GM20431 (cell line): Measurements from ENCODE around the gene ATR.
"Not testable (repeated sequence)": the region's sequence is repeated elsewhere in the genome, so short reads cannot be mapped to it uniquely, and the experiment has no call there.

Experiments
- in situ Hi-C: fragments of 300-500 bp; cut with MseI, MboI; formaldehyde crosslinking; loops from one replicate; pipeline ENCODE4 v1.15.0; 2020; ENCODE audit warnings: low sequenced_read_pairs; ENCODE audit not compliant: unreplicated experiment

The ATR gene

DNA sequence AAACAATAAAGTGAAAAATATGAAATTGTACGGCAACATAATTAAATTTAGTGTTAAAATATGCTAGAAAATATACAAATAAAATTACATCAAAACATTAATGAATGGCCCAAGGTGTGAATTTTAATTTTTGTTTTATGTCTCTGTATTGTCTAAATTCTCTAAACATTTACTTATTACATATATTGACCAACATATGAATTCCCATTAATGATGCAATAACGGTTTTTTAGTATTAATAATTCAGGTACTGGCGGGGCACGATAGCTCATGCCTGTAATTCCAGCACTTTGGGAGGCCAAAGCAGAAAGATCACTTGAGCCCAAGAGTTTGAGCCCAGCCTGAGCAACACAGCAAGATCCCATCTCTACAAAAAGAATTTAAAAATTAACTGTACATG is 110.1 kb downstream of the ATR start:
- in situ Hi-C loops, result no loop called here

DNA sequence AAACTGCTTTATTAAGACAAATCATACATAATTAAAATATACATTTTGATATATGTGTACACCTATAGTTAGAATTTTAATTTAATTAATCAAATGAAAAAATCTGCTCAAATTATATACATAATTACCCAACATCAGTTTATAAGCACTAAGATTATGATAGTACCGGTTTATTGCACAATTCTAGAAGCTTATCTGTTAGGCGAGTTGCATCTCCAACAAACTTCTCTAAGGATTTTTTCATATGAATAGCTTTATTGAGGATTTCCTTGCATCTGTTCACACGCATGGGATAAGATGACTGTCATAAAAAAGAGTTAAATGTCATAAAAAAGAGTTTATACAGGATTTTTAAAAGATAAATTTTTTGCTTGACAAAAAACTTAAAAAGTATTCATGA is 110.8 kb downstream of the ATR start:
- in situ Hi-C loops, result no loop called here

DNA sequence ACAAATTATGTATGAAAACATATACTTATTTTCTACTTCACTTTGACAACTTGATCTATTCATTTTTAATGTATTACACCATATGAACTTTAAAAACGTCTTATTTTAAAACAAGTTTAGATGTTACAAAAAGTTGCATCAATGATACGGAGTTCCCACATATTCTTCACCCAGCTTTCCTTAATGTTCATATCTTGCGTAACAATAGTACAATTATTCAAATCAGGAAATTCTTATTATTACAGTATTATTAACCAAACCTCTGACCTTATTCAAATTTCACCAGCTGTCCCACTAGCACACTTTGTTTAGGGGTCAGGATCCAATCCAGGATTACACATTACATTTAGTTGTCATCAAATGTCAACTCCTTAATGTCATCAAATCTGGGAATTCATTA is 117.8 kb downstream of the ATR start:
- in situ Hi-C loops, result no loop called here

DNA sequence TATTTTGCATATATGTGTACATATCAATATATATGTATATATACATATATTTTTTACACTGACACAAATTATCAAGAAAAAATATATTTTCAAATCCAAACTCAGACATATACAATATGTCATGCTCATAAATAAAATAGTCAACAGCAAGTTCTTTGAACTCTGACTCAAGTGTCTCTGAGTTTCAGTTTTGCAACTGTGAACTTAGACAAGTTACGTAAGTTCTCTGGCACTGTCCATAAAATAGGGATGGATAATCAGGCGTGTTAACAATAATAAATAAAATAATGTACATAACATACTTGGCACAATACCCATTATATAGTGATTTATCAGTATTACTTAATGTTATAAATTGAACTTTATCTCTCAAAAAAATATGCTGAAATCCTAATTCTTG is 118.6 kb downstream of the ATR start:
- in situ Hi-C loops, result no loop called here

DNA sequence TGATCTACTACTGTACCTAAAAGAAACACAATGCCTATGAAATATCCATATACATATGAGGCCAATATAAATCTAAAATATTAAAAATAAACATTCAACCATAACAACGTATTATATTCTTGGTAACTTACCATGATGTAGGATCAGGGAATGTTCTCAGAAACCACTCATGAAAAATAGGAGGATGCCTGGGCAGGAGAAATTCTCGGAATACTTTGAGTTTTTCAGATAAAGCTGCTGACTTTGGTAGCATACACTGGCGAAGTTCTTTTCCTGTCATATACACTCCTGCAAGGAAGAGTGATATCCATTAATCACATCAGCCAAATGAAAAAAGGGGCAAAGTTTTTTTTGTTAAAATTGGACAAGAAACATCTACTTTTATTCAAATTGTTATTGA is 119.4 kb downstream of the ATR start:
- in situ Hi-C loops, result no loop called here

DNA sequence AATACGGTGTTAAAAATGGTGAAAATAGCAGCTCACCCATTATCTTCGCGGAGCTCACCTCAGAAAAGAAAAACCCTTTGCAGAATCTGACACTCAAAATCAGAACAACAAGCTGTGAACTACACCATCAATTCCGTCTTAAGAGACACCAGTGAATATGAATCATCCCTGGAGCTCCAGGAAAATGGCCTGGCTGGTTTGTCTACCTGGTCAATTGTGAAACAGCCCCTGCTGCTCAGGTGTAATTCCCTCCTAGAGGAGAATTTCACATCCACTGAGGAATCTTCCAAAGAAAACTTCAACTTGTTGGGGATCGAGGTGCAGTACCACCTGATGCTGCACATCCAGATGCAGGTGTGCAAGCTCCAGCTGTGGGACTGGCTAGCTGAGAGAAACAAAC is 127.7 kb downstream of the ATR start:
- in situ Hi-C loops, result no loop called here

DNA sequence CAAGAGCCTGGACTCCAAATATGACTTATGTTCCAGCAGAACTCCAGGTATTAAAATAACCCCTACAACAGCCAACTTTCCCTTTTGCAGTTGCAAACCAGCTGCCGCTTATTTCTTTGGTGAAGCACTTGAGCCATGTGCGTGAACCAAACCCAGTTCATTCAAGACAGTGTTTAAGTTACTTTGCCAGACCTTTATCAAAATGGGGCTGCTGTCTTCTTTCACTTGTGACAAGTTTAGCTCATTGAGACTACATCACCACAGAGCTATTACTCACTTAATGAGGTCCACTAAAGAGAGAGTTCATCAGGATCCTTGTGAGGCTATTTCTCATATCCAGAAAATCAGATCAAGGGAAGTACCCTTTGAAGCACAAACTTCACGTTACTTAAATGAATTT is 128.3 kb downstream of the ATR start:
- in situ Hi-C loops, result no loop called here

DNA sequence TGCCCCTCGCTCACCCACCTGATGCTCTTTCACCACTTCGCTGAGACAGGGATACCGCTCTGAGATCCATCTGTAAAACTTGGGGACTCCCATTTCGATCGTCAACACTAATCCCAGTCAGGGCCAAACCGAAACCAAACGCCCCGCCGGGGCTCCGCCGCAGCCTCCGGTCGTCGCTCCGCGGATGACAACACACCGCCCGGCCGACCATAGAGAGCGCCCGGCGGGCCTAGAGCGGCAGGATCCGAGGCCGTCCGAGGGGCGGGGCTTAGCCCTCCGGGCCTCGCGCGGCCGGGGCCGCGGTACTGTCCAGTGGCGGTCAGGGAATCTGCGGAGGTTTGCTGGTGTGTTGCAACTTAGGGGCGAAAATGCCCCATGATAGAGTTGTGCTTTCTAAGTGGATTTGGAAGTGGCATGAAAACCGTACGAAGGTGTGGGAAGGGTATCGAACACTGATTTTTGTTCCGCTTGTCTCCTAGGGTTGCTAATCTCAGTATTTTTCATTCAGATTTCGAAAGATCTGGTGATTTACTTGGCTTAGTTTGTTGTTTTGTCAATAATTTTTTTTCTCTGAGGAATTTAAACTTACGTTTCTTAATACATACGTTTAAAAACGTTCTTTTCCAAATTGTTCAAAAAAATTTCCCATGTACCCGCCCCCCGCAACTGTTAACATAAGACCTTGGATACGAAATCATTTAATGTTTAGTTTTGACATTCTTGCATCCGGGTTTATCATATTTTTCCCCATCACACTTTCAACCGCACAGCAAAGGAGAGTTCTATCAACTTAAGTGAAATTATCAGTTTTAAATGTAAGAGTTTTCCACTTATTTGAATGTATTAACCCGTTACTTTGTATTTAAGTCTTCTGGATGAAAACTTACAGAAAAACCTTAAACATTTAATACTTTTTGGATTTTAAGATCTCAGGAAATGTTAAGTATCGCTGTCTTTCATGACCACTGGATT is 130.4 kb downstream of the ATR start, which contains the start of gene XRN1:
Gene XRN1 (minus strand): TSS at position 186 of the 972 bp plus-strand sequence. CDS start 93 bp downstream, at position 93.
- in situ Hi-C loops, result no loop called here

DNA sequence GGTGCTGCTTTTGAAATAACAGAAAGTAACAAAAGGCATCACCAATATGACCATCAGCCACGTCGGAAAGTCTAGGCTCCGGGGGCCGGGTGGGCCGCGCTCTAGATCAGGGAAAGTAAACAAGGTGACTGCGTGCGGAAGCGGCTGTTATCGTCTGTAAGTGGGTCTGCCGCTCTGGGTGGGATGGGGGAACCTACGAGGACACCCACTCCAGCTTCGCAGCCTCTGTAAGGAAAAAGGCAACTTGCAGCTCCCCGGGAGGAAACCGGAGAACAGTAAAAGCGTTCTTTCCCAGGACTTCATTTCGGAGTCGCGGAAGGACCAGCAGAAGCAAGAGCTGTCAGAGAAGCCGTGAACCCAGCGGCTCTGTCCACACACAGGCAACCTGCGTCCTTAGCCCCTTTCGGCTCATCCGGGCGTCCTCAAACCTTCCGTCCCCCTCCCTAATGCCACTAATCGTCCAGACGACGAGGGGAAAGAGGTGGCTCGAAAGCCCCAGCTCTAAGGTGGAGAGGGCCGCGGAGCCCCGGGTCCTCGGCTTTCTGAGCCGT is 131.2 kb downstream of the ATR start:
- in situ Hi-C loops, result no loop called here

DNA sequence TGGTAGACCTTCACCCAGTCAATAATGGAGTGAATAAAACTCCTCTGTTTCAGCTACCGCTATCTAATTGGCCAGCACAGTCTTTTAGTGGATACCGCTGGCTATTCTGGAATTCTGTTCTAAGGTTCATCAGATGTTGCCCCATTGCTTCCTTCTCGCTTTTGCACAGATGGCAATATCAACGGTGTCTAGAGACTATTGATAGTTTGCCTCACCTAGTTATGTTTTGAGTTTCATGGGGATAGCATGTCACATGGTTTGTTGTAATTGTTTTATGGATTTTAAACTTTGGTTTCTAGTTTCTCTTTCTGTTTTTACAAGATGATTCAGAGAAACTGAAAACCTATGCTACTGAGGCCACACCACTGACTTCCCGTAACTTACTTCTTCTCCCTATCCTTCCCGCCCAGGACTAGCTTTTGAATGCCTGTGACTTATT is 132.7 kb downstream of the ATR start:
- in situ Hi-C loops, result no loop called here

DNA sequence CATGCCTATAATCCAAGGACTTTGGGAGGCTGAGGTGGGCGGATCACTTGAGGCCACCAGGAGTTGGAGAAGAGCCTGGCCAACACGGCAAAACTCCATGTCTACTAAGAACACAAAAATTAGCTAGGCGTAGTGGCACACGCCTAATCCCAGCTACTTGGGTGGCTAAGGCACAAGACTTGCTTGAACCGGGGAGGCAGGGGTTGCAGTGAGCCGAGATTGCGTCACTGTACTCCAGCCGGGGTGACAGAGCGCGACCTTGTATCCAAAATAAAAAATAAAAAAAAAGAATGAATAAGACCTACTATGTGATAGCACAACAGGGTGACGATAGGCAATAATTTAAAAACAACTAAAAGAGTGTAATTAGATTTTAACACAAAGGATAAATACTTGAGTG is 134.2 kb downstream of the ATR start:
- in situ Hi-C loops, result no loop called here

DNA sequence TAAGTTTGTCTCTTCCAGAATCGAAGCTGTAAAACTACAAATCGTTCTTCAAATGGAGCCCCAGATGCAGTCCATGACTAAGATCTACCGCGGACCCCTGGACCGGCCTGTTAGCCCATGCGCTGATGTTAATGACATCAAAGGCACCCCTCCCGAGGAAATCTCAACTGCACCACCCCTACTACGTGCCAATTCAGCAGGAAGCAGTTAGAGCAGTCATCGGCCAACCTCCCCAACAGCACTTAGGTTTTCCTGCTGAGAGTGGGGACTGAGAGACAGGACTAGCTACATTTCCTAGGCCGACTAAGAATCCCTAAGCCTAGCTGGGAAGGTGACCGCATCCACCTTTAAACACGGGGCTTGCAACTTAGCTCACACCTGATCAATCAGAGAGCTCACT is 135.5 kb downstream of the ATR start:
- in situ Hi-C loops, result not testable (repeated sequence)

DNA sequence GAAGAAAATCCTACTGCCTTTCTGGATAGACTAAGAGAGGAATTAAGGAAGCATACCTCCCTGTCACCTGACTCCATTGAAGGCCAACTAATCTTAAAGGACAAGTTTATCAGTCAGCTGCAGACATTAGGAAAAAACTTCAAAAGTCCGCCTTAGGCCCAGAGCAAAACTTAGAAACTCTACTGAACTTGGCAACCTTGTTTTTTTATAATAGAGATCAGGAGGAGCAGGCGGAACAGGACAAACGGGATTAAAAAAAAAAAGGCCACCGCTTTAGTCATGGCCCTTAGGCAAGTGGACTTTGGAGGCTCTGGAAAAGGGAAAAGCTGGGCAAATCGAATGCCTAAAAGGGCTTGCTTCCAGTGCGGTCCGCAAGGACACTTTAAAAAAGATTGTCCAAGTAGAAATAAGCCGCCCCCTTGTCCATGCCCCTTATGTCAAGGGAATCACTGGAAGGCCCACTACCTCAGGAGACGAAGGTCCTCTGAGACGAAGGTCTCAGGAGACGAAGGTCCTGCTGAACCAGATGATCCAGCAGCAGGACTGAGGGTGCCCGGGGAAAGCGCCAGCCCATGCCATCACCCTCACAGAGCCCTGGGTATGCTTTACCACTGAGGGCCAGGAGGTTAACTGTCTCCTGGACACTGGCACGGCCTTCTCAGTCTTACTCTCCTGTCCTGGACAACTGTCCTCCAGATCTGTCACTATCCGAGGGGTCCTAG is 138.9 kb downstream of the ATR start:
- in situ Hi-C loops, result not testable (repeated sequence)

DNA sequence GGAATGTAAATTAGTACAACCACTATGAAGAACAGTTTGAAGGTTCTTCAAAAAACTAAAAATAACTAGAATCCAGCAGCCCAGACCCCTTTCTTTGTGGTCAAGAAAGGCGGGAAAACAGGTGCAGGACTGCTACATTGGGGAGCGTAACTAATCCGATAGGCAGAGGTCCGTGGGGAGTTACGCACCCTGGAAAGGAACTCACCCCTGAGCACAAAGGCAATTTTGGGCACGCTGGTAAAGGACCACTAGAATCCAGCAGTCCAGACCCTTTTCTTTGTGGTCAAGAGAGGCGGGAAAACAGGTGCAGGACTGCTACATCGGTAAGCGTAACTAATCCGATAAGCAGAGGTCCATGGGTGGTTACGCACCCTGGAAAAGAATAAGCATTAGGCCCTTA is 140.4 kb downstream of the ATR start:
- in situ Hi-C loops, result not testable (repeated sequence)

DNA sequence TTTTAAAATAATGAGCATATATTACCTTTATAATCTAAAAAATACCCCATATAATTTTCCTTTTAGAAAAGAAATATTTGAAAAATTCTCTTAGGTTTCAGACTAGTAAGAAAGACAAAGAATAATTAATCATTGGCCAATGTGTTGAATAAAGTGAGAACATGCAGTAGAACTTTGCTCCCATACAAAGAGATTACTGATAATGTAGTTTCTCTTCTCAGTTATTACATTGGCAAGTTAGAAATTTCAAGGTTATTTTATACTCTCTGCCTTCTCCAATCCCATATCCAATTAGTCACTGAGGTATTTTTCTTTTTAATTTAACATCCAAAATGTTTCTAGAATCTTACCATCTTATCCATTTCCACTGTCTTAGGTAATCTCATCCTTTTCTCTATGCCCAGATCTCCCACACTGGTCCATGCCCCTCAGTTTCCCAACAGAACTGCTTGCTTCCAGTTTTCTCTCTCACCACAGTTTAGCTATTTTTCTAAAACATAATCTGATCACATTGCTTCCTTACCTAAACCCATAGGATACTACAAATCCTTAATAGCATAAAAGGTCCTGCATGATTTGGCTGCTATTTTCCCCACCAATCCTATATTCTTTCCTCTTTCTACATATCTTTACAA is 141.5 kb downstream of the ATR start:
- in situ Hi-C loops, result no loop called here

DNA sequence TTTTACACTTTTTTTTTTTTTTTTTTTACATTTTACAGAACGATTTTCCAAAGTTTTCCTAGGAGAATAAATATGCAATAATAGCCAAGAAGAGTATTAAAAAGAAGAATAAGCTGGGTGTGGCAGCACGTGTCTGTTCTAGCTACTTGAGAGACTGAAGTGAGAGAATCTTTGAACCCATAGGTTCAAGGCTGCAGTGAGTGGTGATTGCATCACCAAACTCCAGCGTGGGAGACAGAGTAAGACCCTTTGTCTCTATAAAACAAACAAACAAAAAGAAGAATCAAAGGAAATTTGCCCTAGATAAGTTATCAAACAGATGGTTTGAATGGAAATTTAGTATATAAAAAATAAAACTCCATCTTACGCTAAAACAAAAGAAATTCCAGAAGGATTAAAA is 144.0 kb downstream of the ATR start:
- in situ Hi-C loops, result no loop called here

DNA sequence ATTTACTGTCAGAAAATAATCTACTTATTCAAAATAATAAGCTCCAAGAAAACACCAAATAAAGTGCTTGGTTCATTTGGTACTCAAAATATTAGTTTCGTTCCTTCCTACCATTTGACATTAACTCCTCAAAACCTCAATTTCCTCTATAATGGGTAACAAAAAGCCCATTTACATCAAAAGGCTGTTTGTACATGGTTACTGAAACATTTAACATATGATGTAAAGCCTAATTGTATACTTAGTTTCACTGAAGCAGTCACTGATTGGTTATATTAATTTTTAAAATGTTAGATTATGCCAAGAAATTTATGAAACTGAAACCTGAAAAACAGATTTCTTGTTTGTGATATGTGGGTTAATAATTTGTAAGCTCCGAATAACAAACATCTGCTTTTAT is 145.4 kb downstream of the ATR start:
- in situ Hi-C loops, result no loop called here

DNA sequence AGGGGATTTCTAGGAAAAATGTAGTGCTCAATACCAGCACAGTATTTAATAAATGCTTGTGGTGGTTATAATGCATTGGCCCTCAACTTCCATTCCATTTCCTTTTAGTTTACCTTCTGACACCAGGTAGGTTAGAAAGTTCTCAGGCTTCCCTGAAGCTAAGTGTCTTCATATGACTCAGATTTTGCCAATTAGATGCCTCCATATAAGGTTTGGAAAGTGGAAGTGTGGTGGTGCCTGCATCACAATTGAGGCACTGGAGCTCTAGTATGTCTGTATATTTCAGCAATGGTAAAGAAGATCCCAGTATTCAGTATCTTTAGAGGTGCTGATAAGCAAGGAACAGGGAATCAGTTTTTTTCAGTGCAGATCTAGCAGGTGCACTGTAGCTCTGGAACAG is 149.0 kb downstream of the ATR start:
- in situ Hi-C loops, result no loop called here

DNA sequence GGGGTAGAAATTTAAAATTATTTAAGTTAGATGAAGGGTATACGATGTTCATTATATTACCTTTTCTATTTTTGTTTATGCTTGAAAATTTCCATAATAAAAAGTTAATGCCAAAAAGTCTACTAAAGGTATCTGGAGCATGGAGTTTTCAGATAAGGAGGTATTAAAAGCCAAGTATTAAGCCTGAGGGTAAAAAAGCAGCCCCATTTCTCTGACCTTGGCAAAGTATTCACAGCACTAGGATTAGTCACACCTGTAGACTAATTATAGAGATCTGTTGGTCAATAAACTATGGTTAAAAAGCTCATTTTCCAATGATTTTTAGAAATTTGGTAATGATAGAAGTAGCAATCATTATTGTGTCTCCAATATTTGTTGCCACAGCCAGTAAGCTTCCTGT is 153.8 kb downstream of the ATR start:
- in situ Hi-C loops, result no loop called here

DNA sequence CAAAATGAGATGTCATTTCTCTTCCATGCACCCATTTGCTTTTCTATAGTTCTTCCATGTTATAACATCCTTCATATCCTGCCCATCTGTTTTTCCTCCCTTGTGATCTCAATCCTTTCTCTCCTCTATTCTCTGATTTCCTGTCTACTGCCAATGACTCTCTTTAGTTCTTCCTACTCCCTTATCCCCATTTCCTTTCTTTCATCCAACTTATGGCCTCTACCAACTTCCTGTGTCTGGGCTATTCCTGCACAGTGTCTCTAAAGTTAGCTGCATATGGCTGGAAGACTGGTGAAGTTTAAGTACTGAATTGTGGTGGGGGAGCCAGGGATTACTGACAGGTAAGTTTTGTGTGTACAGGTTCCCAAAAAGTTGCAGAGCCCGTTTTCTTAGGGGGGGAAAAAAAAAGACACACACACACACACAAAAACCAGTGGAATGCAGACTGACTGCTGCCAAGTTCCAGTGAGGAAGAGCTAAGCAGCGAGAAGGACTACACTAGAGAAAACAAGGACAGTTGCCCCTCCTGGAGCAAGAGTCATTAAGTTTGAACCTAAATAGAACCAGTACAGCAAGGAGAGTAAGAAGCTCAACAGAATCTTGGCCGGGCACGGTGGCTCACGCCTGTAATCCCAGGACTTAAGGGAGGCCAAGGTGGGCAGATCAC is 159.5 kb downstream of the ATR start:
- in situ Hi-C loops, result no loop called here
